IMR-90 (cell line): ENCODE measurements around the gene IL12A. TPM values are rescaled to one million over a fixed set of nuclear protein-coding genes. Genes with fewer than 3 reads are reported as not detected.

ENCODE experiments used
- ATAC-seq: fragments of 200-7000 bp; cut with Tn5 transposase; 2 replicates; pipeline ENCODE4 v1.9.1; 2020; ENCODE audit warnings: low read depth, mild to moderate bottlenecking, moderate library complexity
- BruUV-seq: library from RNA; stranded (reverse); fragments of 400-500 nt; replicated peaks from 2 replicates; lab custom pipeline; 2021; lab: Mats Ljungman, UMichigan
- CTCF ChIA-PET: fragments of 300-600 bp; formaldehyde crosslinking; extraction: SDS; loops from one replicate; lab custom pipeline; 2021; ENCODE audit warnings: antibody characterized with exemption; lab: Yijun Ruan, JAX
- POLR2A ChIA-PET: fragments of 300-600 bp; sonication (Branson Sonifier 250); formaldehyde crosslinking; loops from one replicate; lab custom pipeline; 2022; ENCODE audit warnings: antibody characterized with exemption; ENCODE audit not compliant: unreplicated experiment; lab: Charles Lee
- DNase-seq: peaks from one replicate; pipeline ENCODE4 v3.0.0; 2013
- H2AFZ ChIP-seq: replicated peaks from 2 replicates; pipeline ENCODE3; 2013; ENCODE audit warnings: low read length, mild to moderate bottlenecking; ENCODE audit not compliant: poor library complexity
- H2AK5ac ChIP-seq: 2 replicates; pipeline ENCODE4 v1.6.1; 2013; ENCODE audit warnings: low read depth, low read length, inconsistent platforms
- H2AK9ac ChIP-seq: replicated peaks from 2 replicates; pipeline ENCODE3; 2013; ENCODE audit warnings: mild to moderate bottlenecking, low read depth, low read length, moderate library complexity; ENCODE audit not compliant: poor library complexity
- H2BK120ac ChIP-seq: 2 replicates; pipeline ENCODE4 v1.6.1; 2013; ENCODE audit warnings: low read depth, low read length, inconsistent platforms
- H2BK15ac ChIP-seq: 3 replicates; pipeline ENCODE4 v1.6.1; 2013; ENCODE audit warnings: low read depth, low read length, inconsistent platforms
- H2BK20ac ChIP-seq: 2 replicates; pipeline ENCODE4 v1.6.1; 2013; ENCODE audit warnings: low read depth, mild to moderate bottlenecking, inconsistent platforms, low read length, moderate library complexity
- H2BK5ac ChIP-seq: 2 replicates; pipeline ENCODE4 v1.6.1; 2013; ENCODE audit warnings: mild to moderate bottlenecking, low read depth, low read length, inconsistent platforms; ENCODE audit not compliant: poor library complexity, severe bottlenecking
- H3K14ac ChIP-seq: replicated peaks from 2 replicates; pipeline ENCODE4 v1.6.1; 2013; ENCODE audit warnings: low read depth, low read length, inconsistent platforms
- H3K18ac ChIP-seq: 2 replicates; pipeline ENCODE4 v1.6.1; 2013; ENCODE audit warnings: low read depth, low read length, control low read depth
- H3K23ac ChIP-seq: 2 replicates; pipeline ENCODE4 v1.6.1; 2013; ENCODE audit warnings: low read depth, low read length, inconsistent platforms
- H3K27ac ChIP-seq: 2 replicates; pipeline ENCODE4 v1.5.1; 2013; ENCODE audit warnings: mild to moderate bottlenecking, control low read depth, low read length; ENCODE audit not compliant: insufficient read depth
- H3K27me3 ChIP-seq: 2 replicates; pipeline ENCODE4 v1.6.1; 2013; ENCODE audit warnings: low read length; ENCODE audit not compliant: control insufficient read depth, insufficient read depth
- H3K36me3 ChIP-seq: 2 replicates; pipeline ENCODE4 v1.6.1; 2013; ENCODE audit warnings: low read length, mixed read lengths; ENCODE audit not compliant: control insufficient read depth, insufficient read depth
- H3K4ac ChIP-seq: 2 replicates; pipeline ENCODE4 v1.6.1; 2013; ENCODE audit warnings: low read depth, low read length, inconsistent platforms
- H3K4me1 ChIP-seq: 2 replicates; pipeline ENCODE4 v1.6.1; 2013; ENCODE audit warnings: low read length, mixed read lengths; ENCODE audit not compliant: control insufficient read depth, insufficient read depth
- H3K4me2 ChIP-seq: 2 replicates; pipeline ENCODE4 v1.6.1; 2013; ENCODE audit warnings: low read depth, mild to moderate bottlenecking, control low read depth, low read length, moderate library complexity
- H3K4me3 ChIP-seq: 2 replicates; pipeline ENCODE4 v1.5.1; 2013; ENCODE audit warnings: low read depth, mild to moderate bottlenecking, control low read depth, low read length, moderate library complexity; ENCODE audit not compliant: insufficient read depth
- H3K56ac ChIP-seq: 2 replicates; pipeline ENCODE4 v1.6.1; 2013; ENCODE audit warnings: low read length, inconsistent platforms; ENCODE audit not compliant: insufficient read depth; ENCODE audit errors: extremely low read depth
- H3K79me1 ChIP-seq, 2 experiments: 2 replicates each; pipeline ENCODE4 v1.6.1; 2013; ENCODE audit warnings: low read length in 2 of 2, inconsistent platforms in 1 of 2, low read depth in 1 of 2
- H3K9ac ChIP-seq: 2 replicates; pipeline ENCODE4 v1.6.1; 2013; ENCODE audit warnings: low read depth, low read length, control low read depth
- H3K9me1 ChIP-seq: 2 replicates; pipeline ENCODE4 v1.6.1; 2013; ENCODE audit warnings: low read length, inconsistent platforms; ENCODE audit not compliant: insufficient read depth
- H3K9me3 ChIP-seq: 2 replicates; pipeline ENCODE4 v1.6.1; 2013; ENCODE audit warnings: low read length; ENCODE audit not compliant: control insufficient read depth, insufficient read depth
- H4K20me1 ChIP-seq: 2 replicates; pipeline ENCODE4 v1.6.1; 2013; ENCODE audit warnings: low read length, inconsistent platforms; ENCODE audit not compliant: insufficient read depth
- H4K5ac ChIP-seq: 2 replicates; pipeline ENCODE4 v1.6.1; 2013; ENCODE audit warnings: mild to moderate bottlenecking, low read depth, low read length, control low read depth
- H4K8ac ChIP-seq, 2 experiments: 2 replicates each; pipeline ENCODE4 v1.6.1; 2013; ENCODE audit warnings: low read depth in 2 of 2, low read length in 2 of 2, control low read depth in 1 of 2, inconsistent platforms in 1 of 2
- H4K91ac ChIP-seq: 2 replicates; pipeline ENCODE4 v1.6.1; 2013; ENCODE audit warnings: low read depth, low read length, inconsistent platforms; ENCODE audit not compliant: insufficient read depth
- BHLHE40 ChIP-seq: fragments of 150-350 bp; IDR thresholded peaks from 2 replicates; pipeline ENCODE4 v1.6.1; 2016; ENCODE audit warnings: mild to moderate bottlenecking, low read depth, low read length
- CEBPB ChIP-seq: IDR thresholded peaks from 2 replicates; pipeline ENCODE4 v1.6.1; 2012; ENCODE audit warnings: low read depth, low read length, improper control_type of control experiment
- CHD1 ChIP-seq: IDR thresholded peaks from 2 replicates; pipeline ENCODE4 v1.6.1; 2012; ENCODE audit warnings: low read depth, low read length, improper control_type of control experiment
- FOS ChIP-seq: fragments of 150-350 bp; IDR thresholded peaks from 2 replicates; pipeline ENCODE4 v1.6.1; 2016; ENCODE audit warnings: low read depth, low read length
- dilution Hi-C: fragments of 300-500 bp; cut with HindIII; formaldehyde crosslinking; loops from one replicate; pipeline ENCODE4 v1.14.3; 2018; ENCODE audit warnings: low sequenced_read_pairs; ENCODE audit not compliant: unreplicated experiment
- in situ Hi-C: fragments of 300-500 bp; cut with MboI; formaldehyde crosslinking; loops from 3 replicates; pipeline ENCODE4 v1.14.3; 2019; ENCODE audit warnings: low sequenced_read_pairs, inconsistent platforms, mixed read lengths
- intact Hi-C: fragments of 100-400 bp; cut with micrococcal nuclease; formaldehyde crosslinking; loops from 2 replicates; pipeline ENCODE4 v1.10.0; 2022
- polyA plus RNA-seq, 3 experiments: library from polyadenylated mRNA; depleted of rRNA; stranded (reverse); fragments of >200 nt; gene quantifications; 2 replicates each; pipeline ENCODE4 v1.2.3, GENCODE V29; 2012; ENCODE audit warnings: low replicate concordance in 1 of 3
- total RNA-seq: library from RNA; depleted of rRNA; stranded (reverse); fragments of >200 nt; gene quantifications from 2 replicates; pipeline ENCODE4 v1.2.3, GENCODE V29; 2012

IL12A gene
- total and polyA plus RNA-seq, 2 of the 4 experiments (the other 2 are of a cell fraction), result 0.90 to 2.9 TPM

DNA sequence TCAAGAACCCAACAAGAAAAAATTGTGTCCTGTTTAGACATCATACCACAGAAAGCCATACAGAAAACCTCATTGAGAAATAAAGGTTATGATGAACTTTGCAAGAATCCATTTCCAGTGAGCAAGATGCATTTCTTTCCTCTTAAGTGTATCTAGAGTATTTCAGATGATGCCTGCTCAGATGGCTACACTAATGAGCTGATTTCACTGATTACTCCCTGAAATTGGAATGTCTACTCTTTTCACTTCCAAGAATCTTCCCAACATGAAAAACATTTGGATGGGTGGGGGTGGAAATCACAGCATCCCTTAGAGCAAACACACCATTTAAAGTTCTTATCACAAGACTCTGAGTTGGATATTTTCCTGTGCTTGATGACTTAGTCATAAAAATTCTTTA, 41.4 kb upstream of the IL12A start:
- Histone ChIP-seq H3K18ac (peak overlapping the region; percentile 61; the same call in 1 of the 2 replicates), H2AK5ac (no peak overlapping the region), H4K5ac (no peak overlapping the region; the same call in 1 of the 2 replicates), H2BK20ac (peak overlapping the region; percentile 80), H2AFZ (no peak overlapping the region), H2AK9ac (no peak overlapping the region), H3K56ac (no peak overlapping the region), H3K14ac (0 out of 2 replicates have a peak overlapping the region, but pooled peaks have one; percentile 62), H3K79me1 (no peaks in the 10 kb centered on the region), H3K23ac (no peak overlapping the region), H4K20me1 (no peaks in the 10 kb centered on the region), H4K8ac (no peak overlapping the region; a peak in 2 of 4 replicates), H3K9me1 (no peaks in the 10 kb centered on the region; the same call in 1 of the 2 replicates), H3K9ac (no peak overlapping the region), H2BK5ac (peak overlapping the region; percentile 89), H3K4ac (no peak overlapping the region), H3K27ac (no peak overlapping the region; the same call in 1 of the 2 replicates), H4K91ac (peak overlapping the region; percentile 41; the same call in 1 of the 2 replicates), H2BK15ac (no peak overlapping the region; the same call in 2 of the 3 replicates), H2BK120ac (peak overlapping the region; percentile 69; the same call in 1 of the 2 replicates), H3K36me3 (no peaks in the 10 kb centered on the region), H3K4me2 (no peak overlapping the region), H3K9me3 (no peaks in the 10 kb centered on the region), H3K4me3 (no peak overlapping the region), H3K27me3 (no peaks in the 10 kb centered on the region), H3K4me1 (peaks cover 5% of the 10 kb centered on the region)
- ChIA-PET CTCF (interaction anchor here (0.6 to 1.1 kb wide), 3 partner anchors 10 to 181 kb away, joined by 3 read pairs; no protein-coding TSS in a partner anchor), POLR2A (no interaction called here)
- intact Hi-C loops, result loop anchor here (2.0 kb wide), 1 partner anchor 16 kb away; no protein-coding TSS in a partner anchor
- in situ Hi-C loops, result no loop called here
- BruUV-seq, result no TSS peak
- DNase-seq (peak; percentile 94), ATAC-seq (peak; percentile 84)
- dilution Hi-C loops, result no loop called here
- 0 out of 2 replicates have a peak, but pooled peaks have one; percentile 36 for TF ChIP-seq FOS
- TF ChIP-seq BHLHE40, result peak; percentile 33; the same call in 1 of the 2 replicates
- TF ChIP-seq CHD1, result no peak
- TF ChIP-seq CEBPB, result peak; percentile 85
